GM12892 (cell line): Measurements from ENCODE around the gene SV2B.

Source experiments
- DNase-seq: peaks from one replicate; pipeline ENCODE4 v3.0.0; 2011; ENCODE audit not compliant: insufficient read length
- FAIRE-seq: peaks from 2 replicates; lab custom pipeline; 2011; peaks lifted over from hg19 to GRCh38; lab: Jason Lieb, UNC
- POLR2A ChIP-seq: IDR thresholded peaks from 2 replicates; pipeline ENCODE4 v1.6.1; 2011; ENCODE audit warnings: low read depth, low read length, control low read depth
- POLR2AphosphoS5 ChIP-seq: IDR thresholded peaks from 2 replicates; pipeline ENCODE4 v1.6.1; 2011; ENCODE audit warnings: low read depth, low read length, control low read depth
- TAF1 ChIP-seq: IDR thresholded peaks from 2 replicates; pipeline ENCODE4 v1.6.1; 2011; ENCODE audit warnings: low read depth, mild to moderate bottlenecking, control low read depth, low read length, borderline replicate concordance

SV2B gene

DNA sequence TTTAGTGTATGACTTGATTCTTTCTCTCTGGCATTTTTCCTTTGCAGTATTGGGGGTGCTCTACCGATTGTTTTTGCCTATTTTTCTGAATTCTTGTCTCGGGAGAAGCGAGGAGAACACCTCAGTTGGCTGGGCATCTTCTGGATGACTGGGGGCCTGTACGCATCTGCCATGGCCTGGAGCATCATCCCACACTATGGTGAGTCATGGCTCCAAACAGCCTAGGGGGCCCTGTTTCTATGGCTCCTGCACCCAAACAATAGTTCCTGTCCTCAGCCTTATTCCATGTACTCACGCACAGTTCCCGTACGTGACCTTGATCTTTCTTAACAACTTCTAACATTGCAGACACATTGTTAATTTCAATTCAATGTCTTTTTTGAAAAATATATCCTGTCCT lies 152.3 kb downstream of the SV2B start:
- DNase-seq: no peak
- no peak for FAIRE-seq

DNA sequence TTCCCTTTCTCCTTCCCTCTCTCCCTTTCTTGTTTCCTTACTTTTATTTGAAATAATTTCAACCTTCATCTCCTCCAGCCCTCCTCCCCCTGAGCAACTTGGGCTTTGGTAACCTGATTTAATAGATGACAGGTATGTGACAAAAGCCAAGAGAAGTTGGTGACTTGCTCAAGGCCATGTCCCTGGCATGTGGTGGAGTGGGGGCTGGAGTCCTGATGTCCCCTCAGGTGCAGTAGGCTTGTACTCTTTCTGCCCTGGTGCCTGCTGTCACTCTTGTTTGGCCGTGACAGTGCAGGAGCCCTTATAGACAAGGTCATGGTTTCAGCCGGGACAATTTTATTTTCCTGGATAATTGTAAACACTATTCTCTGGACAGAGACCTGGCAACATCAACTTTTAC lies 152.7 kb downstream of the SV2B start:
- no peak for DNase-seq
- no peak for FAIRE-seq
- TF ChIP-seq POLR2A (no peak), POLR2AphosphoS5 (no peak), TAF1 (no peak)

More for the DNA sequence above, 152.3 kb downstream of the SV2B start:
- TF ChIP-seq POLR2A (no peak), POLR2AphosphoS5 (no peak), TAF1 (no peak)

DNA sequence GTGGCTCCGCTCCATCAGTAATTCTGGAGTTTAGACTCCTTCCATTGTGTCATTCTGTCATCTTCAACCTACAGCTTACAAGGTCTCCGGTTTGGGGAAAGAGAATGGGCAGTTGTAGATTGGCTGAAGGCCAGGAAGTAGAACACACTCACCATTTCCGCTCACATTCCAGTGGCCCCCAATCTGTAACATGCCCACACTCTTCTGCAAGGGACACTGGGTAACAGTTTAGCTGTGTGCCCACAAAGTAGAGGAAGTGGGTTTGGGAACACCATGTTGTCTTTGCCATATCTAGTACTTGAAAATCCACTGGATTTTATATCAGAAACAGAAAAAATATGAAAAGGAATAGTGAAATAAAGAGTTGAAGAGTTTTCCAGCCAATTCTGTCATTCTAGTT lies 153.5 kb downstream of the SV2B start:
- DNase-seq (no peak), FAIRE-seq (no peak)
- TF ChIP-seq TAF1 (no peak), POLR2AphosphoS5 (no peak), POLR2A (no peak)

DNA sequence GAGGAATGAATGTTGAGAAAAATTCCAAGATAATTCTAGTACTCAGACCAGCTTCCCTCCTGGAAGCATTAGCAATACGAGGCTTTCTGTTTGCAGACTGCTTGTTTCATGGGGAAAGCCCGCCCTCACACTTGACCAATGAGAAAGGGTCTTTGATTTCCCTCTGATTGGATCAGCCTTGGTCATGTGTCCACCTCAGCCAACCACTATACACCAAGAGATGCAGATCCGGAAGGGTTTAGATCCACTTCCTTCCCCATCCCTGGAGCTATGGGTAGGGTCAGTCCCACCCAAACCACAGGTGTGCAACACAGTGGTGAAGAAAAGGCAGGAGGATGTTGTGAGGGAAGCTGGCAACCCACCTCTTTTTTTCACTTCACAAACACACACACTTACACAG lies 154.7 kb downstream of the SV2B start:
- FAIRE-seq: no peak
- TF ChIP-seq POLR2AphosphoS5 (no peak), TAF1 (no peak), POLR2A (no peak)
- no peak for DNase-seq

DNA sequence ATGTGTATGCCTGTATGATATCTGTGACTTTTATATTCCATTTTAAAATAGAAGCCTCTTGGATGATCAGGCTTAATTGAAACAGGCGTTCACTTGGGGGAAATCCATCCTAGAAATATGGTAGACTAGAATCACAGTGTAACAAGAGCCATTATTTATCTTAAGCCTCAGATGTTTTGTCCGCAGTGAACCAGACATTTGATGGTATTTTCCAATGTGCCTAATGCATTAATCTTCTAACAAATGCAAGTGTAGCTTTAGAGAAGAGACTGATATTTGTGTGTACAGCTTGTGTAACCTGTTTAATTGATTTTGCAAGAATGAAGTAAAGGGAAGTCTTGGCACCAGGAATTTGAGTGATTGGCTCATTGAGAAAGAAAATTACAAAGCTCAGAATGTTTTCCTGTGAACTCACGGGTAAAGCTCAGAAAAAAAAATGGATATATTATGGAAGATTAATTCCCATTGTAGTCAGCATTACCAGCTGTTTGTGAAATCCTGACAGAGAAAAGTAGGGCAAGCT lies 155.7 kb downstream of the SV2B start:
- DNase-seq: no peak
- FAIRE-seq: no peak

DNA sequence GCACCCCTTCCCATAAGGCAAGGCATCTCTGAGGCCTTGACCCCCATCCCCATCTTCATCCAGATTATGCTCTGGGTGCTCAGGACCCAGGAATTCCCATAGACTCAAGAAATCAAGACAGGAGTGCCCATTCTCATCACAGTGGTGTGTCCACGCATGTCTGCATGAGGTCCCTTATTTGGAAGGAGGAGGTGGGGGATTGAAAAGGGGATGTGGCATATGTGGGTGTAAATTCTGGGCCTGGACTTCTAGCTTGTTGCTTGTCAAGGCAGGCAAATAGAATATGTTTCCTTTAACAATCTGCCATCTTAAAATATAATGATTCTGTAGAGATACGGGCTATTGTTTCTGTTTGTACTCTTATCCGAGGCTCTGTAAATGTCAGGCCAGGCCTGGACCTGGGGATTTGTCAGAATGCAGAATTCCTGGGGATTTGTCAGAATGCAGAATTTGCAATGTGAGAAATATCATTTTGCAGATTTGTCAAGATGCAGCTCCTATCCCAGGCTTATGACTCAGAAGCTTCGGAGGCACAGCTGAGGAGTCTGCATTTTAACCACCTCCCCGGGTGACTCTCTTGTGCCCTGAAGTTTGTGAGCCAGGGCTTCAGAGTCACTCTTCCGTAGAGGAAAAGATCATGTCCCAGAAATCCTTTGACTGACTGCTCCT lies 157.8 kb downstream of the SV2B start:
- DNase-seq (no peak), FAIRE-seq (no peak)
- TF ChIP-seq POLR2AphosphoS5 (no peak), POLR2A (no peak), TAF1 (no peak)

More for the DNA sequence above, 155.7 kb downstream of the SV2B start:
- no peak for TF ChIP-seq POLR2AphosphoS5
- no peak for TF ChIP-seq POLR2A
- no peak for TF ChIP-seq TAF1

DNA sequence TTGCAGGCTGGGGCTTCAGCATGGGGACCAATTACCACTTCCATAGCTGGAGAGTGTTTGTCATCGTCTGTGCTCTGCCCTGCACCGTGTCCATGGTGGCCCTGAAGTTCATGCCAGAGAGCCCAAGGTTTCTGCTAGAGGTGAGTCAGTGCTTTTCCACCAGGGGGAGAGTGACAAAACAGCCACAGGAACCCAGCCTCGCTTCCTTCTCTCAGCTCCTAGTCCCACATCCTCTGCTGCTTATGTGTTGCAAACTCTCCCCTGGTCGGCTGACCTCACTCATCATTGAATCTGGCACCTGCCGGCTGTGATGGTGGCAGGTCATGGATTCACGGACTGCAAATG lies 158.3 kb downstream of the SV2B start:
- DNase-seq: no peak
- FAIRE-seq: no peak
- TF ChIP-seq POLR2AphosphoS5 (no peak), POLR2A (no peak), TAF1 (no peak)

DNA sequence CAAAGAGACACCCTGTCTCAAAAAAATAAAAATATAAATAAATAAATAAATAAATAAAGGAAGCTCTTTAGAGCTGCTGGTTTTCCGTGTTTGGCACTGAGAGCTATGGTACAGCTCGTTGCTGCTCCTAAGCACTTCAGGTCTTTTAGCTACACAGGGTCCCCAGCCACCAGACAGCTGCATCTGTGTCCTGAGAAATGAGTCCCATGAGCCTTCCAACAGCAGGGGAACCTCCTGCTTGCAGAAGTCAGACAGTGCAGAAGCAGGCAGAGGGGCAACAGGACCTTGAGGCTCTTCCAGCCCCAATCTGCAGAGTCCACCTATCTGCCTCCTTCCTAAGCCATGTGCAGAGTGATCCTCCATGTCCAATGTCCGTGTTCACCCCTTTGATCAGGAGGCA lies 159.0 kb downstream of the SV2B start:
- FAIRE-seq: no peak
- DNase-seq: no peak
- TF ChIP-seq POLR2AphosphoS5: no peak

DNA sequence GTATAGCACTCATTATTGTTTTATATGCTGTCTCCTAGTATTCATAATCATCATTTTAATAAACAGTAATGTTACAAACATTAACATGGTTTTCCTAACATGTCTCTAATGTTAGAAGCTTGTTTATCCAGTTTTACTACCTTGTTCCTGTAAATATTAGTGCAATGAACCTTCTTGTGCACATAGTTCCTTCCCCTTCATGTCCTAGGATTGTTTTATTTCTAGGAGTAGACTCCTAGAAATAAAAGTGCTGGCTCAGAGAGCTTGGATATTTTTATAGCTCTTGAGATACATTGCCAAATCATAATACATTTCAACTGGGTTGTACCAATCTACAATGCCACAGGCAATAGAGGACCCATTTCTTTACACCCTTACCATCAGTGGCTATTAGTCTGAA lies 161.3 kb downstream of the SV2B start:
- TF ChIP-seq POLR2A (no peak), POLR2AphosphoS5 (no peak), TAF1 (no peak)
- FAIRE-seq (no peak), DNase-seq (no peak)

DNA sequence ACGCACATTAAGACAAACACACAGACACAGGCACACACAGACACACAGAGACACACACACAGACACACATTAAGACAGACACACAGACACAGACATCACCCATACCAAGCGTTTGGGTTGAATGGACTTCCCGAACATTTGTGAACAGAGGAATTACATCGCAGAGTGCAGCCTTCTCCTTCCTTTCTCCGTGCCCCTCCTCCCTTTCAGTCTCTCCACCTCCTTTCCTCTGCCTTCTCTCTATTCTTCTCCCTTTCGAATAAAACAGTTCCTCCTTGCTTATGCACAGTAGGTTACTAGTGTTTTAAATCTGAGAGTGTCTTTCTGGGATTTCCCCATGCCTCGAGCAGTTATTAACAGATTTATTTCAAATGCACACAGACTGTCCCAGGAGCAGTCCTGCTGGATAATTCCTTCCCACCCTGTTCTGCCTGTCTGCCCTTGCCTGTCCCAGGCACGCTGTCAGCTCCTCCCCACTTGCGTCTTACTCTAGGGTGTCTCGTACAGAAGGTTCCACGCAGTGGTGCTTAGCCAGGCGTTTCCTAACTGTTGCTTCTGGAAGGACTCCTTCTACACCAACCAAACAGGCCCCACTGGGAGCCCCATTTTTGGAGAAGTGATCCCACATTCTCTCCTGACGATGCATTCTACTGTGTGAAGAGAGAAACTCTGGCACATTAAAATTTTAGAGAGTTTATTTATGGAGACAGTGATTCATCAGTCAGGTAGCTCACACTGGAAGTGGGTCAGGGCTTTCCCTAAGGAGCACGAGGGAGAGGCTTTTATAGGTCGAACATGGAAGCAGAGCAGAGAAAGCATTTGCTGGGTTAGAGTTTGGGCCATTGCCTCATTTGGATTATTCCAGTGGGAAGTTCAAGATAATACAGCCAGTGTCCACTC lies 163.8 kb downstream of the SV2B start:
- DNase-seq (no peak), FAIRE-seq (no peak)
- TF ChIP-seq POLR2AphosphoS5: no peak
- TF ChIP-seq POLR2A: no peak
- no peak for TF ChIP-seq TAF1

DNA sequence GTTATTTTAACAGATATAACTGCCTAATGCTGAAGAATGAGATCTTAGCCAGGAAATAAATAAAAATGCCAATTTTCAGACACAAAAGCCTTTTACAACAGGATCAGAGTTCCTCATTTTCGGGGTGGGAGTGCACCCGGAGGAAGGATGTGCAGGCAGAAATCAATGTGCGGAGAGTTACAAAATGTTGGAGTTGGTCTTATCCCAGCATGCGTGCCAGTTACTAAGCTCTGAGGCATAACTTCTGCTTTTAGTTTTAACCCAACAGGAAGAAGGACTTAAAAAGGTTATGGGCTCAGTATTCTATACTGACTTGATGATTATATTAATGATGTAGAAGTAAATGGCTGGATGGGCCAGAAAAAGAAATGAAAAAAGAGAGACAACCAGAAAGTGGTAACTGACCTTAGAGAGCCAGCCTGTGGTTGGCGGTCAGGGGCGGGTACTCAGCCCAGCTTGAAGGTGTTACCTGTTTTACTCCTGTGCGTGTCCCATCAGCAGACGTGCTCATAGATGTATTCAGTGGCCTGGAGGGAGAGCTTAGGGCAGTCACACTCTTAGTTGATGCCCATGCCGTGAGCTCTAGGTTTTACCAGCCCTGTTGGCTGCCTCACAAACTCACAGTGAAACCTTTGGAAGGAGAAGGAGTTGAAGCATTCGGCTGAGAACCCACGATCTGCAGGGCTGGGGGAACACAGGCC lies 164.7 kb downstream of the SV2B start:
- DNase-seq: no peak
- FAIRE-seq: no peak
- TF ChIP-seq POLR2A: no peak
- TF ChIP-seq TAF1: no peak
- no peak for TF ChIP-seq POLR2AphosphoS5

DNA sequence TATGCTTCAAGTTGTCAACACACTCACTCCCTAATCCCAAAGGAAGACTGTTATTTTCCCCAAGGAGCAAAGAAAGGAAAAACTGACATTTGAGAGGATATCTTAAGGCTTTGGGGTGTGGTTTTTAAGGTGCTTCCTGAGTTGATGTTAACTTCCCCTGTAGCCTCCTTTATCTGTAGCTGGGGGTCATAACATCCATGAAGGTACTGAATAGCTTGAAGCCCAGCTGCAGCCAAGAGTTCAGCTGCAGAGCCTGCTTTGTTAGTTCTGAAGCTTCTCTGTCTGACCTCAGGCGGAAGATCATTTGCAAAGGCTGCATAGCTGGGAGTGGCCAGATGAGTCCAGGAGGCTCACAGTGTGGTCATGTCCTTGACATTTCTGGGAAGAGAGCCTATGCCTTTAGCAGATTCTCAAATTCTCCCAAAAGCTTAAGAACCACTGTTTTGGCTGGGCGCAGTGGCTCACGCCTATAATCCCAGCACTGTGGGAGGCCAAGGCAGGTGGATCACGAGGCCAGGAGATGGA lies 165.4 kb downstream of the SV2B start:
- no peak for DNase-seq
- no peak for TF ChIP-seq TAF1
- TF ChIP-seq POLR2A: no peak
- TF ChIP-seq POLR2AphosphoS5: no peak
- no peak for FAIRE-seq
